ENCODE measurements around the gene EPB41L2. TPM values are rescaled to one million over a fixed set of nuclear protein-coding genes. Genes with fewer than 3 reads are reported as not detected.

Gene EPB41L2
- total and polyA plus RNA-seq, 2 experiments from 2014 or later: 76.2 to 91.7 TPM

DNA sequence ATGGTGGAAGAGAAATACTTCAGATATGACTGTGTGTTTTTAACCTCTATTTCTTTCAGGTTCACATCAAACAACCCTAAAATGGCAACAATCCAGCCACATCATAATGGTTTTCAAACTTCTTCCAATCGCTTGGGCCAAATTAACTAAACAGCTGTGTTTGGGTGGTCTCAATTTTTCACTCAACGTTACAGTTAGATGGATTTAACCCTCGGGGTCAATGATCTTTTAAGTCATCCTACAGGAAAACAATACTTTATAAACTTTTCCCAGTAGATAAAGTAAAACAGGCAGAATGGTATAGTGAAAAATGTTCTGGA is 60.4 kb downstream of the EPB41L2 start:
- DNase-seq (ENCODE audit: low spot score) (no peak), ATAC-seq (no peak)
- Mint-ChIP-seq H3K27ac (no peak overlapping the region), H3K4me3 (no peak overlapping the region), H3K27me3 (ENCODE audit: insufficient read depth, low read depth, poor library complexity) (no peaks in the 10 kb centered on the region), H3K4me1 (peaks cover 55% of the 10 kb centered on the region), H3K36me3 (ENCODE audit: low read depth) (peaks cover 13% of the 10 kb centered on the region), H3K9me3 (peaks cover 13% of the 10 kb centered on the region)
- H4K20me1 ChIP-seq (replicated peaks; ENCODE audit: insufficient read depth): 0 out of 2 replicates have a peak, but pooled peaks cover 4% of the 10 kb centered on the region
- no peaks in the 10 kb centered on the region for H3K27me3 ChIP-seq (ENCODE audit: insufficient read depth)
- no peaks in the 10 kb centered on the region for H3F3A ChIP-seq (replicated peaks; ENCODE audit: low read depth)
- peaks cover 4% of the 10 kb centered on the region for H3K36me3 ChIP-seq (ENCODE audit: insufficient read depth)
- no peak overlapping the region for H3K4me3 ChIP-seq
- peaks cover 70% of the 10 kb centered on the region for H3K79me2 ChIP-seq (replicated peaks; ENCODE audit: insufficient read depth)
- no peak overlapping the region for H2AFZ ChIP-seq
- no peak for TF ChIP-seq EZH2 (IDR thresholded peaks at IDR 0.05; ENCODE audit: low read depth, unreplicated experiment)
- H3K27ac ChIP-seq (ENCODE audit: low read depth): no peak overlapping the region
- peaks cover 39% of the 10 kb centered on the region for H3K4me1 ChIP-seq (ENCODE audit: insufficient read depth)
- no peaks in the 10 kb centered on the region for H3K9me2 ChIP-seq (ENCODE audit: insufficient read depth)
- no peak overlapping the region for H3K4me2 ChIP-seq

DNA sequence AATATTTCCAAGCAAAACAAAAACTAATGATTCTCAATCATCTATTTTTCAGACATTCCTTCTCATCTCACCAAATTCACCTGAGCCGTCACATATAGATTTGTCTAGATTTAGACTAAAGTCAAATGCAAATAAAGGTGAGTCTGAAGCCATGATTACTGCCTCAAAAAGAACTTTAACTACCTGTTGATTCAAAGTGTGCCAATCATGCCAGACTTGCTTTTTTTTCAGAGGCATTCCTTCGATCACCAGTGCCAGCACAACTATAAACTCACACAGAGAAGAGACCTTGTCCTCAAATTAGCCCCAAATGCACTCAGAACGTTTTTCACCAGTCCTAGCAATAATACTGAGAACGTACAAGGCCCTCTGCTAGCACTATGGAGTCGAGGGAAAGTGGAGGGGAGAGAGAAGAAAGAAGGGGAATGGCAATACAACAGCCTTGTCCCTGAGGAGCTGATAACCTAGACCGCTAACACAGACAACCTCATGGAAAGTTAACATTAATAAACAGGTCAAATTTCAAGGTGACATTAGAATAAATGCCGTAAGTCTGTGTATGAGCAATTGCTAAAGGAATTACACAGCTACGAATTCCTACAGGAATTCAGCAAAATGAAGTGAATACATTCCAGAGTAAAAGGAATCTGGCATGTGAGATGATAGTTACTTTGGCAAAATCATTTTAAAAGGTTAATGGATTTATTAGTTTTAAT is 60.9 kb downstream of the EPB41L2 start:
- no peaks in the 10 kb centered on the region for H3K9me2 ChIP-seq (ENCODE audit: insufficient read depth)
- H3K27me3 ChIP-seq (ENCODE audit: insufficient read depth): no peaks in the 10 kb centered on the region
- Mint-ChIP-seq H3K27ac (no peak overlapping the region), H3K9me3 (peaks cover 8% of the 10 kb centered on the region), H3K27me3 (ENCODE audit: insufficient read depth, low read depth, poor library complexity) (no peaks in the 10 kb centered on the region), H3K4me1 (peaks cover 60% of the 10 kb centered on the region), H3K36me3 (ENCODE audit: low read depth) (peaks cover 8% of the 10 kb centered on the region), H3K4me3 (no peak overlapping the region)
- no peaks in the 10 kb centered on the region for H3F3A ChIP-seq (replicated peaks; ENCODE audit: low read depth)
- no peak for DNase-seq (ENCODE audit: low spot score)
- H3K4me2 ChIP-seq: no peak overlapping the region
- 0 out of 2 replicates have a peak, but pooled peaks cover 4% of the 10 kb centered on the region for H4K20me1 ChIP-seq (replicated peaks; ENCODE audit: insufficient read depth)
- H3K4me3 ChIP-seq: no peak overlapping the region
- no peaks in the 10 kb centered on the region for H3K36me3 ChIP-seq (ENCODE audit: insufficient read depth)
- 0 out of 2 replicates have a peak overlapping the region, but pooled peaks have one; percentile 9 for H3K27ac ChIP-seq (ENCODE audit: low read depth)
- no peak for ATAC-seq
- no peak for TF ChIP-seq NANOG (IDR thresholded peaks at IDR 0.05; ENCODE audit: borderline replicate concordance)
- TF ChIP-seq, protein P1, sequence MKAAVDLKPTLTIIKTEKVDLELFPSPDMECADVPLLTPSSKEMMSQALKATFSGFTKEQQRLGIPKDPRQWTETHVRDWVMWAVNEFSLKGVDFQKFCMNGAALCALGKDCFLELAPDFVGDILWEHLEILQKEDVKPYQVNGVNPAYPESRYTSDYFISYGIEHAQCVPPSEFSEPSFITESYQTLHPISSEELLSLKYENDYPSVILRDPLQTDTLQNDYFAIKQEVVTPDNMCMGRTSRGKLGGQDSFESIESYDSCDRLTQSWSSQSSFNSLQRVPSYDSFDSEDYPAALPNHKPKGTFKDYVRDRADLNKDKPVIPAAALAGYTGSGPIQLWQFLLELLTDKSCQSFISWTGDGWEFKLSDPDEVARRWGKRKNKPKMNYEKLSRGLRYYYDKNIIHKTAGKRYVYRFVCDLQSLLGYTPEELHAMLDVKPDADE (IDR thresholded peaks at IDR 0.05): no peak
- TF ChIP-seq, protein P2, sequence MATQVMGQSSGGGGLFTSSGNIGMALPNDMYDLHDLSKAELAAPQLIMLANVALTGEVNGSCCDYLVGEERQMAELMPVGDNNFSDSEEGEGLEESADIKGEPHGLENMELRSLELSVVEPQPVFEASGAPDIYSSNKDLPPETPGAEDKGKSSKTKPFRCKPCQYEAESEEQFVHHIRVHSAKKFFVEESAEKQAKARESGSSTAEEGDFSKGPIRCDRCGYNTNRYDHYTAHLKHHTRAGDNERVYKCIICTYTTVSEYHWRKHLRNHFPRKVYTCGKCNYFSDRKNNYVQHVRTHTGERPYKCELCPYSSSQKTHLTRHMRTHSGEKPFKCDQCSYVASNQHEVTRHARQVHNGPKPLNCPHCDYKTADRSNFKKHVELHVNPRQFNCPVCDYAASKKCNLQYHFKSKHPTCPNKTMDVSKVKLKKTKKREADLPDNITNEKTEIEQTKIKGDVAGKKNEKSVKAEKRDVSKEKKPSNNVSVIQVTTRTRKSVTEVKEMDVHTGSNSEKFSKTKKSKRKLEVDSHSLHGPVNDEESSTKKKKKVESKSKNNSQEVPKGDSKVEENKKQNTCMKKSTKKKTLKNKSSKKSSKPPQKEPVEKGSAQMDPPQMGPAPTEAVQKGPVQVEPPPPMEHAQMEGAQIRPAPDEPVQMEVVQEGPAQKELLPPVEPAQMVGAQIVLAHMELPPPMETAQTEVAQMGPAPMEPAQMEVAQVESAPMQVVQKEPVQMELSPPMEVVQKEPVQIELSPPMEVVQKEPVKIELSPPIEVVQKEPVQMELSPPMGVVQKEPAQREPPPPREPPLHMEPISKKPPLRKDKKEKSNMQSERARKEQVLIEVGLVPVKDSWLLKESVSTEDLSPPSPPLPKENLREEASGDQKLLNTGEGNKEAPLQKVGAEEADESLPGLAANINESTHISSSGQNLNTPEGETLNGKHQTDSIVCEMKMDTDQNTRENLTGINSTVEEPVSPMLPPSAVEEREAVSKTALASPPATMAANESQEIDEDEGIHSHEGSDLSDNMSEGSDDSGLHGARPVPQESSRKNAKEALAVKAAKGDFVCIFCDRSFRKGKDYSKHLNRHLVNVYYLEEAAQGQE (IDR thresholded peaks at IDR 0.05; ENCODE audit: unreplicated experiment): no peak
- TF ChIP-seq, protein P3, sequence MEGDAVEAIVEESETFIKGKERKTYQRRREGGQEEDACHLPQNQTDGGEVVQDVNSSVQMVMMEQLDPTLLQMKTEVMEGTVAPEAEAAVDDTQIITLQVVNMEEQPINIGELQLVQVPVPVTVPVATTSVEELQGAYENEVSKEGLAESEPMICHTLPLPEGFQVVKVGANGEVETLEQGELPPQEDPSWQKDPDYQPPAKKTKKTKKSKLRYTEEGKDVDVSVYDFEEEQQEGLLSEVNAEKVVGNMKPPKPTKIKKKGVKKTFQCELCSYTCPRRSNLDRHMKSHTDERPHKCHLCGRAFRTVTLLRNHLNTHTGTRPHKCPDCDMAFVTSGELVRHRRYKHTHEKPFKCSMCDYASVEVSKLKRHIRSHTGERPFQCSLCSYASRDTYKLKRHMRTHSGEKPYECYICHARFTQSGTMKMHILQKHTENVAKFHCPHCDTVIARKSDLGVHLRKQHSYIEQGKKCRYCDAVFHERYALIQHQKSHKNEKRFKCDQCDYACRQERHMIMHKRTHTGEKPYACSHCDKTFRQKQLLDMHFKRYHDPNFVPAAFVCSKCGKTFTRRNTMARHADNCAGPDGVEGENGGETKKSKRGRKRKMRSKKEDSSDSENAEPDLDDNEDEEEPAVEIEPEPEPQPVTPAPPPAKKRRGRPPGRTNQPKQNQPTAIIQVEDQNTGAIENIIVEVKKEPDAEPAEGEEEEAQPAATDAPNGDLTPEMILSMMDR (conservative IDR thresholded peaks at IDR 0.05; ENCODE audit: low read depth in 2 of 2): no peak
- no peak for TF ChIP-seq JUNB (IDR thresholded peaks at IDR 0.05; ENCODE audit: unreplicated experiment)
- TF ChIP-seq CREB1 (CRISPR knock-in tag; IDR thresholded peaks at IDR 0.05; ENCODE audit: low read depth): no peak
- no peak for TF ChIP-seq ZNF331 (CRISPR knock-in tag; IDR thresholded peaks at IDR 0.05; ENCODE audit: low read depth)
- TF ChIP-seq STAT1 (IDR thresholded peaks at IDR 0.05; ENCODE audit: unreplicated experiment): no peak
- no peak for TF ChIP-seq EZH2 (IDR thresholded peaks at IDR 0.05; ENCODE audit: low read depth, unreplicated experiment)
- TF ChIP-seq ZNF114 (CRISPR knock-in tag; IDR thresholded peaks at IDR 0.05): no peak
- H3K79me2 ChIP-seq (replicated peaks; ENCODE audit: insufficient read depth): peaks cover 65% of the 10 kb centered on the region
- no peak overlapping the region for H2AFZ ChIP-seq
- H3K4me1 ChIP-seq (ENCODE audit: insufficient read depth): peaks cover 44% of the 10 kb centered on the region

All from GM23338 (cell line).